Measurements from ENCODE around the gene MECP2. TPM values are rescaled to one million over a fixed set of nuclear protein-coding genes. Genes with fewer than 3 reads are reported as not detected.

The MECP2 gene
- total RNA-seq, 1 donor from 2014 or later, result 65.7 TPM

GRCh38 chrX:154140206-154140605, 42.7 kb upstream of the MECP2 start:
- H3K27me3 ChIP-seq, result no peaks in the 10 kb centered on the region
- DNase-seq (ENCODE audit: low spot score in 2 of 2), result no peak
- no peaks in the 10 kb centered on the region for H3K9me3 ChIP-seq
- intact Hi-C loops (cut with DNase I), result no loop called here
- no peaks in the 10 kb centered on the region for H3K36me3 ChIP-seq
- no peak overlapping the region for H3K27ac ChIP-seq
- H3K4me1 ChIP-seq, result no peaks in the 10 kb centered on the region
- no peak for TF ChIP-seq CTCF (IDR thresholded peaks at IDR 0.05)
- H3K4me3 ChIP-seq, result no peak overlapping the region

GRCh38 chrX:154138857-154139256, 41.3 kb upstream of the MECP2 start:
- Histone ChIP-seq H3K27ac (no peak overlapping the region), H3K36me3 (no peaks in the 10 kb centered on the region), H3K27me3 (no peaks in the 10 kb centered on the region), H3K4me3 (no peak overlapping the region), H3K9me3 (no peaks in the 10 kb centered on the region), H3K4me1 (no peaks in the 10 kb centered on the region)
- TF ChIP-seq CTCF (IDR thresholded peaks at IDR 0.05), result no peak
- intact Hi-C loops (cut with DNase I), result no loop called here
- no peak for DNase-seq (ENCODE audit: low spot score in 2 of 2)

GRCh38 chrX:154136627-154137161, 39.2 kb upstream of the MECP2 start:
- Histone ChIP-seq H3K36me3 (no peaks in the 10 kb centered on the region), H3K27me3 (no peaks in the 10 kb centered on the region), H3K4me1 (no peaks in the 10 kb centered on the region), H3K4me3 (peak overlapping the region; percentile 40 to 60), H3K9me3 (no peaks in the 10 kb centered on the region), H3K27ac (no peak overlapping the region)
- TF ChIP-seq CTCF (IDR thresholded peaks at IDR 0.05), result peak; percentile 55 to 82 (median 71)
- intact Hi-C loops (cut with DNase I), result no loop called here
- DNase-seq (ENCODE audit: low spot score in 2 of 2), result peak; percentile 22 to 82

DNA sequence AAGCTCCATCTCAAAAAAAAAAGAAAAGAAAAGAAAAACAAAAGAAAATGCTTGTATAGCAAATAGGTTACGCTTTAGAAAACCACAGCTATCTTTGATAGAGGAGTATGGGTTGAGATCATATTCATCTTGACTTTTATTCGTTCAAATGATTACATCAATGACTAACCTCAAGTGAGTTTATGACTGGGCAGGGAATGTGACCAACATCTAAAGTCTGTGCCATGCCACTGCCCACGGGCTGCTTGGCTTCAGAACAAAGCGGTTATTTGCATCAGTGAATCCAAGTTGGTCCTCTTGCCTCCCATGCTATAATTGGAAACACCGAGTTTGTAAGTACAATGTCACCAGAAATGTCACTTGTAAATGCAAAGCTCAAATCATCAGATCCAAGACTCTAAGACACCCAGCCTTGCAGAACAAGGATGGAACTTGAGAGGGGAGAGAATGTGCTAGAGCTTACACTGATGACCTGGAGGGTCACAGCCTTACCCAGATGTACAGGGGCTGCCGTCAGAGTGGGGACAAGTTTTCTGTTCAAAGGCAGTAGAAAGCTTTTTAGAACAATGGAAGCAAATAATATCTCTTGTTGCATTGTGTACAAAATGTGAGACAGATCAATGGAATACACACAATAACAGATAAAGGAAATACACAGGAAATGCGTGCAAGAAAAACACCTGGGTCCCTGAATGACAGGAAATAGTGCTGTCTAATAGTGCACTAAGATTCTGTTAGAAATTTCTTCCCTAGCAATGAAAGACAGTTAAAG, 38.1 kb upstream of the MECP2 start:
- Histone ChIP-seq H3K36me3 (no peaks in the 10 kb centered on the region), H3K27ac (no peak overlapping the region), H3K27me3 (no peaks in the 10 kb centered on the region), H3K4me1 (no peaks in the 10 kb centered on the region), H3K4me3 (no peak overlapping the region), H3K9me3 (no peaks in the 10 kb centered on the region)
- no peak for TF ChIP-seq CTCF (IDR thresholded peaks at IDR 0.05)
- DNase-seq (ENCODE audit: low spot score in 2 of 2), result no peak
- intact Hi-C loops (cut with DNase I), result no loop called here

- Histone ChIP-seq H3K27me3 (no peaks in the 10 kb centered on the region), H3K4me1 (no peaks in the 10 kb centered on the region), H3K9me3 (no peaks in the 10 kb centered on the region), H3K36me3 (no peaks in the 10 kb centered on the region), H3K4me3 (no peak overlapping the region), H3K27ac (no peak overlapping the region)
- TF ChIP-seq CTCF (IDR thresholded peaks at IDR 0.05), result no peak
- intact Hi-C loops (cut with DNase I), result no loop called here
- no peak for DNase-seq (ENCODE audit: low spot score in 2 of 2)
These were observed 34.8 kb upstream of the MECP2 start for GRCh38 chrX:154132366-154132765.
